ENCODE measurements around the gene ABHD17C. TPM values are rescaled to one million over a fixed set of nuclear protein-coding genes. Genes with fewer than 3 reads are reported as not detected.
A peak's percentile ranks its signal among the peaks of the same experiment; 100 is the strongest.

Gene ABHD17C
- total RNA-seq, 2 donors from 2014 or later = 92.1 to 152 TPM

DNA sequence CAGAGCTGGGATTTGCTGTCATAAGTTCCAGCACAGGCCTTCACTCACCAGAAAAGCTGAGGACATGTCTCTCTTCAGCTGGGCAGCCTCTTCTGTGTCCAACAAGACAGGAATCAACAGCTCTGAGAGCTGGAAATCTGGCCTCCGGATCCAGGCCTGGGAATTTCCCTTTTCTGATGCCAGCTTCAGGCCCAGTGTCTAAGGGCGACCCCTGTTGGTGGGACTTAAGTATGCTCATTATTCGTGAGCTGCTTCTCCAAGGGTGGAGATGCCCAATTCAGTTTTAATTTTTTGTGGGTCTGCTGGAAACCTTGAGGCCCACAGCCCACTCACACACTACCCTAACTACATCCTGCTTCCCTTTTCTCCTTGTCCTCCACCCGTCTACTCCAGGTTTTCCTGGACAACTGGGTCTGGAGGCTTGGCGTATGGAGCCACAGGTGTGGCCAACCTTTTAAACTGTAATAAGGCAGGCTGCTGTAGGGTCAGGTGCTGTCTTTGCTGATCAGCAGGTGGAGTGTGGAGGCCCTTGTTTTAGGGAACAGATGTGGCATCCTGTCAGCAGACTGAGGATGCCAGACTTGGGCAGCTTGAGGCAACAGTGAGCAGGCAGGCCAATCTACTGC is 81.4 kb downstream of the ABHD17C start:
- H3K4me3 ChIP-seq = no peak overlapping the region
- TF ChIP-seq, protein P1, sequence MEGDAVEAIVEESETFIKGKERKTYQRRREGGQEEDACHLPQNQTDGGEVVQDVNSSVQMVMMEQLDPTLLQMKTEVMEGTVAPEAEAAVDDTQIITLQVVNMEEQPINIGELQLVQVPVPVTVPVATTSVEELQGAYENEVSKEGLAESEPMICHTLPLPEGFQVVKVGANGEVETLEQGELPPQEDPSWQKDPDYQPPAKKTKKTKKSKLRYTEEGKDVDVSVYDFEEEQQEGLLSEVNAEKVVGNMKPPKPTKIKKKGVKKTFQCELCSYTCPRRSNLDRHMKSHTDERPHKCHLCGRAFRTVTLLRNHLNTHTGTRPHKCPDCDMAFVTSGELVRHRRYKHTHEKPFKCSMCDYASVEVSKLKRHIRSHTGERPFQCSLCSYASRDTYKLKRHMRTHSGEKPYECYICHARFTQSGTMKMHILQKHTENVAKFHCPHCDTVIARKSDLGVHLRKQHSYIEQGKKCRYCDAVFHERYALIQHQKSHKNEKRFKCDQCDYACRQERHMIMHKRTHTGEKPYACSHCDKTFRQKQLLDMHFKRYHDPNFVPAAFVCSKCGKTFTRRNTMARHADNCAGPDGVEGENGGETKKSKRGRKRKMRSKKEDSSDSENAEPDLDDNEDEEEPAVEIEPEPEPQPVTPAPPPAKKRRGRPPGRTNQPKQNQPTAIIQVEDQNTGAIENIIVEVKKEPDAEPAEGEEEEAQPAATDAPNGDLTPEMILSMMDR (IDR thresholded peaks at IDR 0.05) = peak; percentile 84
- no peaks in the 10 kb centered on the region for H3K9me3 ChIP-seq
- intact Hi-C loops (cut with DNase I) = loop anchor here (10.0 kb wide), 1 partner anchor 162 kb away; no protein-coding TSS in a partner anchor
- H3K36me3 ChIP-seq = no peaks in the 10 kb centered on the region
- H3K4me1 ChIP-seq = peaks cover 11% of the 10 kb centered on the region
- H3K9ac ChIP-seq (ENCODE audit: low read depth in 2 of 2, low read length in 2 of 2) = peak overlapping the region in 1 of 2 donors; percentile 1
- H3K27me3 ChIP-seq = peaks cover 17% of the 10 kb centered on the region
- peak; percentile 84 for DNase-seq
- peak overlapping the region; percentile 66 for H3K27ac ChIP-seq

DNA sequence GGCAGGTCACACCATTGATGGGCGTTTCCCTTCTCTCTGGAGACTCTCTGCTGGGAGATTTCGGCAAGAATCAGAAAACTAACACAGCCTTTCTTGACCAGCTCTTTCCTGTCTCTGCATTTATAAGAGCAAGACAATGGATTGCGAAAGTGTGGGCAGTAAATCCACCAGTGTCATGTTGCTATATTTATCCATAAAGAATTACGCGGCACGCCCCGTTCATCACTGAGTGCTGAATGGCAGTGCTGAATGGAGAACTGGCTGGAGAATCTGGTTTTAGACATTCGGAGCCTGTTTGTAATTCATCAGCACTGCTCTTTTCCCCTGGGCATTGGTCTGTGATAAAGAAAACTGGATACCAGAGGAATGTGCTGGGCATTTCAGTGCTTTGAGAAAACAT is 82.0 kb downstream of the ABHD17C start:
- no peak overlapping the region for H3K4me3 ChIP-seq
- intact Hi-C loops (cut with DNase I) = loop anchor here (10.0 kb wide), 1 partner anchor 162 kb away; no protein-coding TSS in a partner anchor
- H3K9me3 ChIP-seq = no peaks in the 10 kb centered on the region
- peak overlapping the region; percentile 66 for H3K27ac ChIP-seq
- H3K4me1 ChIP-seq = peaks cover 11% of the 10 kb centered on the region
- peak; percentile 71 for DNase-seq
- TF ChIP-seq, protein P1 (IDR thresholded peaks at IDR 0.05) = no peak
- peak overlapping the region in 1 of 2 donors; percentile 1 for H3K9ac ChIP-seq (ENCODE audit: low read depth in 2 of 2, low read length in 2 of 2)
- H3K27me3 ChIP-seq = peaks cover 17% of the 10 kb centered on the region
- no peaks in the 10 kb centered on the region for H3K36me3 ChIP-seq

DNA sequence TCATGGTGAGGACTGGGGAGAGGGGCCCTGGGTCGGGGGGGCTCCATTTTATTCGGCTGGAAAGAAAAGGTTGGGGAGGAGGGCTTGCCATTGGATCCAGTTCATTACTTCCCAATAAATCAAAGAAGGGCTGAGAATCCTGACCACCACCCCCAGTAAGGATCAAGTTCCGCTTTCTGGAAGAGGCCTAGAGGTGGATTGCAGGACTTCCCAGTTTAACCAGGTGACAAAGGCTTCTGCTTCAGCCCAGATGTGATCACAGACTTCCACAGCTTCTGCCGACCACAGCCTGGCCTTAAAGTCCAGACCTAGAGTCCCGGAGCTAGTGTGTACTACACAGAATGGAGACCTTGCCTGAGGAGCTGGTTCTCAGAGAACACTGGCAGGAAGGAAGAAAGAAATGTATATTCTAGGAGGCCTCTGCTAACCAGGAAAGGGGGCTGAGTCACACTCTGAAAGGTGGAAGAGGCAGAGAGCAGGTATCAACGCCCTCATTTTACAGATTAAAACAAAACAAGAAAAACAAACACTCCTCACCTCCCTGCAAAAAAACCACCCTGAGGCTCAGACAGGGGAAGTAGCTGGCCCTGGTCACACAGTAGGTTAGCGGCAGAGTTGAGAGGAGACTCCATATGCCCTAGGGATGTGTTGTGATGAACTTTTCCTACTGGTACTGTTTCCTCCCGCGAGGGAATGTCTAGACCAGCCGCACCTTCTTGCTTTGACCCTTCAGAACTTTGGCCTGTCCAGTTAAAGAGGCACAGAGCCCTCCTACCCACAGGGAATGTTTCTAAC is 82.9 kb downstream of the ABHD17C start:
- DNase-seq = no peak
- Histone ChIP-seq H3K9me3 (no peaks in the 10 kb centered on the region), H3K27ac (no peak overlapping the region), H3K9ac (ENCODE audit: low read depth in 2 of 2, low read length in 2 of 2) (no peak overlapping the region), H3K4me3 (no peak overlapping the region), H3K36me3 (no peaks in the 10 kb centered on the region), H3K27me3 (peaks cover 17% of the 10 kb centered on the region), H3K4me1 (peaks cover 11% of the 10 kb centered on the region)
- TF ChIP-seq, protein P1 (IDR thresholded peaks at IDR 0.05) = no peak
- intact Hi-C loops (cut with DNase I) = loop anchor here (2.0 to 10.0 kb wide), 4 partner anchors 163 to 321 kb away; no protein-coding TSS in a partner anchor

DNA sequence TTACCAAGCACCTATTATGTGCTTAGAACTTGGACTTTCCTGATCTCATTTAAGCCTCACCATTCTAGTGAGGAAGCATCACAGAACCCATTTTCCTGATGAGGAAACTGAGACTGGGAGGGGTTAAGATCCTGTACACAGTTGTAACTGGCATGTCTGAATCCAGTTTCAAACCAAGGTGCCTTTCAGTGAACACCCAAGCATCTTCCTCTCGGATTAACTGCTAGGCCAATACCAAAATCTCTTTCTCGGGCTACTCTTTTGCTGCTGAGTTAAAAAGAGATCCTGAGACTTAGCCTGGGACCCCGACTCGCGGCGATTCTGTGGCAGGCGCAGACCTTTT is 83.5 kb downstream of the ABHD17C start:
- Histone ChIP-seq H3K27me3 (peaks cover 17% of the 10 kb centered on the region), H3K36me3 (no peaks in the 10 kb centered on the region), H3K4me3 (peak overlapping the region; percentile 53), H3K4me1 (peaks cover 11% of the 10 kb centered on the region), H3K27ac (no peak overlapping the region), H3K9me3 (no peaks in the 10 kb centered on the region), H3K9ac (ENCODE audit: low read depth in 2 of 2, low read length in 2 of 2) (no peak overlapping the region)
- intact Hi-C loops (cut with DNase I) = loop anchor here (2.0 to 10.0 kb wide), 4 partner anchors 164 to 322 kb away; no protein-coding TSS in a partner anchor
- TF ChIP-seq, protein P1 (IDR thresholded peaks at IDR 0.05) = no peak
- no peak for DNase-seq

DNA sequence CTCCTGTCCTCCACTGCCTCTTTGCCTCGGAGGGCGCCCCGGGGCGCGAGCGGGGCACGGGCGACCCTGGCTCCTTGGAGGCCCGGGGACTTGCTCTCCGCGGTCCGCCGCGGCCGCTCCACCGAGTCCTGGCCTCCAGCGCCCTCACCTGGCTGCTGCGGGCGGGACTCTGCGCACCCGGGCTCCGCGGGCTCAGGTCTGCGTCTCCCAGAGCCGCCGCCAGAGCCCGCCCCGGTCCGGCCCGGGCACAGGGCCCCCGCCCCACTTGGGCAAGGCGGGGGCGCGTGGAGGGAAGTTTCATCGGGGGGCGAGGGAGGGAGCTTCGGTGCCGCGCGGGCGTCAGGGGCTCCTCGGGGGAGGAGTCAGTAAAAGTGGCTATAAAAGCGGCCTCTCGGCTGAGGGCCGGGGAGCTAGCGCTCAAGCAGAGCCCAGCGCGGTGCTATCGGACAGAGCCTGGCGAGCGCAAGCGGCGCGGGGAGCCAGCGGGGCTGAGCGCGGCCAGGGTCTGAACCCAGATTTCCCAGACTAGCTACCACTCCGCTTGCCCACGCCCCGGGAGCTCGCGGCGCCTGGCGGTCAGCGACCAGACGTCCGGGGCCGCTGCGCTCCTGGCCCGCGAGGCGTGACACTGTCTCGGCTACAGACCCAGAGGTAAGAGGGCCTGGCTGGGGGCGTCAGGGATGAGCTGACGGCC is 84.0 kb downstream of the ABHD17C start, which contains the start of gene CEMIP:
CEMIP (plus strand) TSS at position 407 of the 694 bp plus-strand sequence. CDS start 94,510 bp downstream, outside the sequence.
- peak within 1 kb of the TSS in 1 of 2 donors; percentile 19 for H3K9ac ChIP-seq (ENCODE audit: low read depth in 2 of 2, low read length in 2 of 2)
- peak within 1 kb of the TSS; percentile 53 for H3K4me3 ChIP-seq
- TF ChIP-seq, protein P1 (IDR thresholded peaks at IDR 0.05) = peak; percentile 78
- H3K9me3 ChIP-seq = no peaks in the 10 kb centered on the region
- DNase-seq = peak; percentile 84
- intact Hi-C loops (cut with DNase I) = loop anchor here (2.0 to 10.0 kb wide), 4 partner anchors 164 to 322 kb away; no protein-coding TSS in a partner anchor
- H3K4me1 ChIP-seq = peaks cover 11% of the 10 kb centered on the region
- H3K27me3 ChIP-seq = peaks cover 17% of the 10 kb centered on the region
- H3K27ac ChIP-seq = no peak within 1 kb of the TSS
- H3K36me3 ChIP-seq = no peaks in the 10 kb centered on the region

All from colonic mucosa (tissue), 4 donors.